ELF-1 (cell line): ENCODE measurements around the gene KIRREL3.

Experiments
- DNase-seq: peaks from one replicate; pipeline ENCODE4 v3.0.0-alpha.2; 2016; ENCODE audit warnings: low read depth, low spot score

The KIRREL3 gene

DNA sequence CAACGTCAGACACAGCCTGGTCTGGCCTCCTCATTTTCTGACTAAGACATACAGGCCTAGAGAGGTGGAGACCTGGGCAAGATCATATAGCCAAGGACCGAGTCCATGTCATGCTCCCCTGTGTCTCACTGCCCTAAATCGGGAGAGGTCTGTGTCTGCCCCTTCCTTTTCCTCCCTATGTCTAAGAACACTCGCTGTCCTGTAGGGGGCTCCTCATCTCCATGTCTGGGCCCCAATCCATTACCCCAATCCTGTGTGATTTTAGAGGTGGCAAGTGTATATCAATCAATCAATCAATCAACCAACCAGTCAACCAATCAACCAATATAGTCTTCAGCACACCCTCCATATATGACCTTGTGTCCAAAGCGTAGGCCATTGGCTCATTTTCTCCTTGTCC lies 125.7 kb downstream of the KIRREL3 start:
- no peak for DNase-seq

DNA sequence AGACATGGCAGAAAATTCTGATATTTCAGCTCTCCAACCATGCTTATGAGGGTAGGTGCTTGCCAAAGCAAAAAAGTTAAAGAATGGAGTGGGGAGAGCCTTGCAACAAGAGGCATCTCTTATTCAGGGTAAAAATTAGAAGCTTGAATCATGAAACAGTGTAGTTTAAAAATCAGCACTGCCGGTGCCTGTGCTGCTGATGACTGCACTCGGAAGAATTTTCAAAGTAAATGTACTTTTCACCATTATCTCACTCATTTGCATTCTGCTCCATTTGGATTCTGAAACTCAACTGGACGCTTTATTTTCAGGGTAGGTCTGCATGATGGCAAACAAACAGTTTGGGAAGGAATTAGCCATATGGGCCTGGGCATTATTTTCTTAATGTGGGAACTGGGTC lies 126.3 kb downstream of the KIRREL3 start:
- no peak for DNase-seq

GRCh38 chr11:126871792-126872191 lies 128.8 kb downstream of the KIRREL3 start:
- DNase-seq: no peak

- no peak for DNase-seq
These were observed 130.5 kb downstream of the KIRREL3 start for GRCh38 chr11:126870021-126870420.

DNA sequence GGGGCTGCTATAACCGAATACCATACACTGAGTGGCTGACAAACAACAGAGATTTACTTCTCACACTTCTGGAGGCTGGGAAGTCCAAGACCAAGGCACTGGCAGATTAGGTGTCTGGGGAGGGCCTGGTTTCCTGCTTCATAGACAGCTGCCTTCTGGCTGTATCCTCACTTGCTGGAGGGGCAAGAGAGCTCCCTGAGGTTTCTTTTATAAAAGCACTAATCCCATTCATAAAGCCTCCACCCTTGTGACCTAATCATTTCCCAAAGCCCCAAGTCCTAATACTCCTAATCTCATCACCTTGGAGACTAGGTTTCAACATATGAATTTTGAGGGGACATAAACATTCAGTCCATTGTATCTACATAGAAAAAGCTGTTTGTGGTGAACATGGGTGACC lies 131.8 kb downstream of the KIRREL3 start:
- DNase-seq: no peak

DNA sequence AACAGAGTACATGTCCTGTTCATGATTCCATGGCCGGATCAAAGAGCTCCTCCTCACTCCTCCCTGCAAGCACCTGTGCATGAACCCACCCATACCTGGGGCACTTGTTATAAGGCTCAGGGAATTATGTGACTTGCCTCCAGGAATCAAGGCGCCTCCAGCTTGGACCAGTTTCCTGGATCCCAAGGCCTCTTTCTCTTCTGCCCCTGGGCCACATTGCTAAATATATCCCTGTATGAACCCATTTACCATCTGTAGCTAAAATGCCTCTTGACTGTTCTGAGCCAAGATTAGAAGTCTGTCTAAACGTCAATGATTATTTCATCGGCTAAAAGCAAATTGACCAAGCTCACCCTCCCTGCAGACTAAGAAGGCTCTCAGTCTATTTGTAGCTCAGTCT lies 135.6 kb downstream of the KIRREL3 start:
- DNase-seq: no peak

- DNase-seq: no peak
These were observed 137.1 kb downstream of the KIRREL3 start for GRCh38 chr11:126863294-126863997.

DNA sequence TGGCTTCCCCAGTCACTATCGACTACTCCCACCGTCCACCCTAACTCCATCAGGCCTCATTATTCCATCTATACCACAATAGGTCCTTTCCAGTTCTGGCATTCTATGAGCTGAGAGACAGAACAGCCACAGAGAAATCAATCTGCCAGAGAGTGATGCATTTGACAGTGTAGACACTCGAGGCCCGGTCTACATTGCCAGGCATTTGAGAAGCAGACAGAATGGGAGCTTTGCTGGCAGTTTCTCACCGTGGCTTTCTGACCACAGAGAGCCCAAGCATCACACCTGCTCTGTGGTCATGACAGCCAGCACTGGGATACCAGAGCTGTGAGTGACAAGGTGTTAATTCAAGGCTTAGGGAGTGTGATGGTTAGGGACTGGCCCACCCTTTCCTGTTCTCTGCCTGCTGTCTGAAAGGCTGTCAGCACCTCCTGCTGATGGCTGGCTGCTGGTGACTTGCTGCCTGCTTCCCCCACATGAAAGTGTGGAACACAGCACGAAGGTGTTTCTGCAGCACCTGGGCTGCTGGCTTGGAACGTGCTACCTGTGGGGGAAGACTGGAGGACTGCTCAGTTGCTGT lies 137.8 kb downstream of the KIRREL3 start:
- peak; percentile 72 for DNase-seq

DNA sequence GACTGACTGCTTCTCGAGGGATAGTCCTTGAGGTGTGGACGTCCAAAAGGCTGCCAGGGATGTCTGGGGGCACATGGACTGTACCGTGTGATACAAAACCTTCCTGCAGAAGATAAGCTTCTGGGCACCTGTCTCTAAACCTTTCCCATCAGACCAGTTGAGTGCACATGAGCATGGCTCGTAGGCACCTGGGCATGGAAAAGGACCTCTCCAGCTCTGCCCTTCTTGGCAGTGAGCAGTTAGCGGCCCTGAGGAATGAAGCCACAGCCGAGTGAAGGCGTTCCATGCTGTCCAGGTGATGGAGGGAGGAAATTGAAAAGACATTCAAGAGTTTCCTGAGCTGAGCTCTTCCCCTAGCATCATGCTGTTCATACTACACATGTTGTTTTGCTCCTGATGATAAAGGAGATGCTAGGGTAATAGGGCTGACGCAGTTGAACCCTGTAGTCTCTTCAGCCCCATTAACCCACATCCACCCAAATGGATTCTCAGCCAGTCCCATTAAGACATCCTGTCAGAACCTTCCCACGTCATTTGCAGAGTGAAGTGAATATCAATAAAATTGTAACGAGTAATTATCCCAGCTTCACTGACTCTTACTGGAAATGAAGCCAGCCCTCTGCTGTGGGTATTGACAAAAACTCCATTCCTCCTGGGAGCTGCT lies 138.6 kb downstream of the KIRREL3 start:
- DNase-seq: no peak

- DNase-seq: no peak
These were observed 142.4 kb downstream of the KIRREL3 start for GRCh38 chr11:126857860-126858808.

DNA sequence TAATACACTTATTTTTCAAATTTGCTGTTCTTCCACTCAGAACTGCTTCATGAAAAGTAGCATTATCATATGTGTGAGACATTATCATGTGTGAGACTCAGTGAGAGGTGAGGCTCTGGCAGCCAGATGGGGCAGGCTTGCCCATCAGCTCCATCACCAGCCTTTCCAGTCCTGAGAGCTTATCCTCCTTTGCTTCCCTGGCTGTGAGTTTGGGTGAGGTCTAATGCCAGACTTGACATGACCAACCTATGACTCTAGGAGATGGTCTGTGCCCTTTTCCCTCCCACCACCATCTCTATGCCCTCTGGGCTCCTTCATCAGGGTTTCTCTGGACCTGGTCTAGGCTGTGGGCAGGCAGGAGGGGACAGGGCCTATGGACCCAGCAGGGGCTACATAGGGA lies 145.0 kb downstream of the KIRREL3 start:
- no peak for DNase-seq

GRCh38 chr11:126853732-126854131 lies 146.8 kb downstream of the KIRREL3 start:
- no peak for DNase-seq

GRCh38 chr11:126844789-126845188 lies 155.8 kb downstream of the KIRREL3 start:
- no peak for DNase-seq

DNA sequence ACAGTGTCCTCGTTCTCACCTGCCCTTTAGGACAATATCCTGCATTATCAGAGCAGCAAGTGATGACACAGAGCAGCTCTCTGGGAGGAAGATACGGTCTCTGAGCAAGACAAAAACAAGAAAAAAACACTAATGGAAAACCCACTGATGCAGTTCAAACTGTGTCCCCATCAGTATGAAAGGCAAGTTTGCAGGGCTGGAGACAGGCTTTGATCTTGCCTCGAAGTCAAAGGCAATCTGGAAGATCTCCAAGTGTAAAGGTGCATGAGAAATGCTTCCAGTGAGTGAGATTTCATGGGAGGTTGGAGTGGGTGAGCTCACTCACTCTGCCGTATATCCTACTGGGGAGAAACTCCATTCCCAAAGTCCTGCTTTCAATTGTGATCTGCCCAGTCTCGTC lies 157.5 kb downstream of the KIRREL3 start:
- DNase-seq: no peak

- DNase-seq: no peak
These were observed 158.6 kb downstream of the KIRREL3 start for GRCh38 chr11:126841999-126842398.

- DNase-seq: no peak
These were observed 159.6 kb downstream of the KIRREL3 start for GRCh38 chr11:126840975-126841374.

DNA sequence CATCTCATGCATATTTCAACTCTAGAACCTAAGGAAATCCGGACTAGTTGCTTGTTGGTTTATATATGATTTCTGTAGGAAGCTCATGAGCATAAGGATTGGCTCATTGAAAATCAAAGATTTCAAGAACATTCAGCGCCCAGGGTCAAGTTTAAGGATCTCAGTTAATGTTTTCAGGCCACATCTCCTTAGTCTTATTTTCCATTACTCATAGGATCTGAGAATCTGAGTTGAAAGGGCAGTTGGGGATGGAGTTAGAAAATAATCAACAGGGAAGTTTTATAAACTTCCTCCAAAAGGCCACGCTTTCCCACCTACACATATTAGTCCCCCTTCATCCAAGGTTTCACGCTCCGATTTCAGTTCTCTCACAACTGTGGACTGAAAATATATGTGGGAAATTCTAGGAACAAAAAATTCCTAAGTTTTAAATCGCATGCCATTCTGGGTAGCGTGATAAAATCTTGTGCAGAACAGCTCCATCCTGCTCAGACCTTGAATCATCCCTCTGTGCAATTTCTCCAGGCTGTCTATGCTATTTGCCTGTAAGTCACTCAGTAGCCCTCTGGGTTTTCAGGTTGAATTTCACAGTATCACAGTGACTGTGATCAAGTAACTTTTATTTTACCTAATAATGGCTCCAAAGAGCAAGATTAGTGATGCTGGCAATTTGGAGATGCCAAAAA lies 160.2 kb downstream of the KIRREL3 start:
- no peak for DNase-seq

- no peak for DNase-seq
These were observed 161.1 kb downstream of the KIRREL3 start for GRCh38 chr11:126839496-126839895.

DNA sequence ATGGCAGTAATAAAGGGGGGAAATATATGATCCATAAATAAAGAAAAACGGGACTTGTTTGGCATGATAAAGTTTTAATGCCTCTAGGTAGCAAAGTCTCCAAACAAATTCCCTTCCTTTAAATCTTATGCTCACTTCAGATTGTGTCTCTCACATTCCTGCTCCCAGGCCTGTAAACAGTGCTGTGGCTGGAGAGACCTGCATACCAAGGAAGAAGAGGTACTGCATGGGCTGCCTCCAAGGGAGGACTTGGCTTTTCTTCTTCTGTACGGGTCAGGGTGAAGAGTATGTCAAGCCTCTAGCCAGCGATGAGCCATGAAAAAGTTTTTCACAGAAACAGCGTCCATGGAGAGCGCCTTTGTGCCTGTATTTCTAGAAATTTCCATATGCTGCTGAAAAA lies 161.8 kb downstream of the KIRREL3 start:
- DNase-seq: peak; percentile 24

DNA sequence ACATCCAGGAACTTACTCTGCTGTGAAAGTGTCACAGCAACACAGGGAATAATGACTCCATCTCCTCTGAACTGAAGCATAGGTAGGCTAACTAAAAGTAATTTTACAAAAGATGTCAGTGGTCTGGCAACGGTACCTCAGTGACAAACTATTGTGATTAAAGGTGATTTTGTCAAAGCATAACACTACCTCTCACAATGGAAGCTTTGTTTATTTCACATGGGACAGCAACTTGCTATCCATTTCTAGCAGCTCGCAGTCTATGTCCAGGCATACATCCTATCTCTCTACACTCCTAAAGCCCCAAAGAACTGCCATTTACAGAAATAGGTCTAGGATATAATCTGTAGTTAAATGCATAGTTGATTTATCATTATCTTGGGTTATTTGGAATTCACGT lies 163.0 kb downstream of the KIRREL3 start:
- no peak for DNase-seq

- DNase-seq: no peak
These were observed 166.0 kb downstream of the KIRREL3 start for GRCh38 chr11:126834573-126834972.
